ENCODE data around the gene BHLHA15. TPM values are rescaled to one million over a fixed set of nuclear protein-coding genes. Genes with fewer than 3 reads are reported as not detected.

The BHLHA15 gene
- total RNA-seq (2014; rRNA removed; shearing (Covaris generic)), result not detected in 2 replicates
- polyA plus RNA-seq (2015; cell fraction: cytosol; rRNA removed), result not detected in 2 replicates
- polyA plus RNA-seq (2015; cell fraction: nucleus; rRNA removed), result not detected in 2 replicates

DNA sequence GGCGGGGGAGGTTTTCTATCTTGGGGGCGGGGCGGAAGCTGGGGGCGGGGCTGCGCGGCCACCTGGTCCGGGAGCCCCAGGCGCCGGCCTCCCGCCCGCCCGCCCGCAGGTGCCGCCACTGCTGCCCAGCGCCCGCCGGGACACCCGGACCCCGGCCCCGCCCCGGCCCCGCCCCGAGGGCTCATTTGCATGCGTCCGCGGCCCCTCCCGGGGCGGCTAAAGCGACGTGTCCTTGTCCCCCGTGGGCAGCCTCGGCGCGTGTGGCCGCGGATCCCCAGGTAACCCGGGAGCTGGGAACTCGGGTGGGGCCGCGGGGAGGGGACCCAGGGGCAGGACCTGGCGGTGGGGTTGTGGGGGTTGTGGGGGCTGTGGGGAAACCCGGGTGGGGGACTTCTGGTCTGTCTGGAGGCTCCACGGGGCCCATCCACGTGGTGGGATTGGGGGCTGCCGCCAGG is at the start of gene BHLHA15:
TSS of gene BHLHA15 (plus strand) at position 219 of the 455 bp plus-strand sequence. CDS start 871 bp downstream, outside the sequence.
- in situ Hi-C loops (cut with HindIII; ENCODE audit: low pct_unique_long_range_greater_than_20kb, low sequenced_read_pairs), result no loop called here
- DNase-seq (ENCODE audit: low read depth, low spot score), result no peak

GRCh38 chr7:98162758-98163157 is 48.5 kb upstream of the BHLHA15 start:
- in situ Hi-C loops (cut with HindIII; ENCODE audit: low pct_unique_long_range_greater_than_20kb, low sequenced_read_pairs), result no loop called here
- DNase-seq (ENCODE audit: low read depth, low spot score), result no peak

DNA sequence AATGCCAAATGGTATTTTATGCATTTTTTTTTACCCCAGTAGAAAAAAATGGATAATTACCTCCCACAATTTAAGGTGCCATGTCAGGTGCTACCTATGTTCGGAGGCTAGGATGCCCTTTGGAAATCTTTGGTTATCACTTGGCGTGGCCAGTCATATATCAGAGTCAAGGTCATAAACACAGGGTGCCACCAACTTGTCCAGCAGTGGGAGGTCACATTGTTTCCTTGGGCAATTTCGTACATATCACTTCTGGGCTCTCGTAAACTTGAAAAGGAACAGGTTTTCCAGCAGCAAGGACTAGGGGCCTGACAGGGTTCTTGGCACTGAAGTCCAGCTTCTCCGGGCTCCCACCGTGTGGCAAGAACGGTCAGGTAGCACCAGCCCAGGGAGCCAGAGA is 48.0 kb upstream of the BHLHA15 start:
- DNase-seq (ENCODE audit: low read depth, low spot score), result no peak
- in situ Hi-C loops (cut with HindIII; ENCODE audit: low pct_unique_long_range_greater_than_20kb, low sequenced_read_pairs), result no loop called here

- in situ Hi-C loops (cut with HindIII; ENCODE audit: low pct_unique_long_range_greater_than_20kb, low sequenced_read_pairs), result no loop called here
Observed at GRCh38 chr7:98163704-98164494, 47.3 kb upstream of the BHLHA15 start.

DNA sequence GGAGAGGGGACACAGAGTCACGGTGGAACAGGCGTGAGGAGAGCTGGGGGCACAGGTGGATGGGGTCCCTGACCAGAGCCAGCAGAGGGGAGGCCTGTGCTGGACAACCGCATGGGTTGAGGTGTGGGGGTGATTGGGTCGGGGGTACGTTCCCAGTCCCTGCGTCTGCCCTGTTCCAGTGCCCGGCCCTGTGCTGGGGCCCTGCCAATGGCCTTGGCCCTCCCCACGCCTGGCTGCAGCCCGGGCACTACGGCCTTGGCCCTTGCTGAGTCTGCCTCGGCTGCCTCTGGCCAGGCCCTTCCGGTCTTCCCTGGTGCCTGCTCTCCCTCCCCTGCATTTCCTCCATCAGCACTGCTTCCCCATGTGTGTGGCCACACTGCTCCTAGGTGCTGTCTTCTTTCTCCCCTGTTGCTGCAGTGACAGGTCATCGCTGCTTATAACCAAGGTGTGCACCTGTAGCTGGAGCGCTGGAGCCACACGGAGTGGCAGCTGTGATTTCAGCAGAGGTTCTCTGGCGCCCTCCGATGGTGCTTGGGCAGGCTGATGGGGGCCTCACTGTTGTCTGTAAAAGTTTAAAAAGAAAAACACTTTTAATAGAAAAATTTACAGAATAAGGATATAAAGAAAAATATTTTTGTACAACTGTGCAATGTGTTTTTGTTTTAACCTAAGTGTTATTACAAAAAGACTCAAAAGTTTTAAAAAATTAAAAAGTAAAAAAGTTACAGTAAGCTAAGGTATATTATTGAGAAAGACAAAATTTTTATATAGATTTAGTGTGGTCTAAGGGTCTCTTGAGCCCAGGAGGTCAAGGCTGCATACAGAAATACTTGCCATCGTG is 45.2 kb upstream of the BHLHA15 start:
- in situ Hi-C loops (cut with HindIII; ENCODE audit: low pct_unique_long_range_greater_than_20kb, low sequenced_read_pairs), result no loop called here
- DNase-seq (ENCODE audit: low read depth, low spot score), result peak; percentile 56

More at GRCh38 chr7:98163704-98164494, 47.3 kb upstream of the BHLHA15 start:
- DNase-seq (ENCODE audit: low read depth, low spot score), result no peak

GRCh38 chr7:98166668-98166970 is 44.6 kb upstream of the BHLHA15 start:
- in situ Hi-C loops (cut with HindIII; ENCODE audit: low pct_unique_long_range_greater_than_20kb, low sequenced_read_pairs), result no loop called here
- peak; percentile 59 for DNase-seq (ENCODE audit: low read depth, low spot score)

DNA sequence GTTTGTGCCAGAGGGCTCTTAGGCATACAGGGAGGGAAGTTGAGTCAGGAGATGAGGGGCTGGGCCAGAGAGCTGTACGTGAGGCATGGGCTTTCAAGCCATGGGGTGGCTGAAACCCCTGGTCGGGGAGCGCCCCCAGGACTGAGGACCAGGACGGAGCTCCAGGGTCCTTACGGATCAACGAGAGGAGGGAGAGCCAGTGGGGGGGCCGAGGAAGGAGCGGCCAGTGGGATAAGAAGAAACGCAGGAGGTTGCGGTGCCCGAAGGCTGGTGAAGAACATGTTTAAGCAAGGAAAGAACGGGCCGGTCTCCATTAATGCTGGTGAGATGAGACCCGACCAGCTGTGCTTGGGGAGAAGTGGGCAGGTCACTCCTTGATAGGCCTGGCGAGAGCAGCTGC is 43.6 kb upstream of the BHLHA15 start:
- in situ Hi-C loops (cut with HindIII; ENCODE audit: low pct_unique_long_range_greater_than_20kb, low sequenced_read_pairs), result no loop called here
- no peak for DNase-seq (ENCODE audit: low read depth, low spot score)

- peak; percentile 79 for DNase-seq (ENCODE audit: low read depth, low spot score)
- in situ Hi-C loops (cut with HindIII; ENCODE audit: low pct_unique_long_range_greater_than_20kb, low sequenced_read_pairs), result no loop called here
Observed at GRCh38 chr7:98168181-98168903, 42.9 kb upstream of the BHLHA15 start.

- in situ Hi-C loops (cut with HindIII; ENCODE audit: low pct_unique_long_range_greater_than_20kb, low sequenced_read_pairs), result no loop called here
- DNase-seq (ENCODE audit: low read depth, low spot score), result no peak
Observed at GRCh38 chr7:98168904-98169621, 42.2 kb upstream of the BHLHA15 start.

GRCh38 chr7:98170966-98171365 is 40.3 kb upstream of the BHLHA15 start:
- in situ Hi-C loops (cut with HindIII; ENCODE audit: low pct_unique_long_range_greater_than_20kb, low sequenced_read_pairs), result no loop called here
- DNase-seq (ENCODE audit: low read depth, low spot score), result no peak

- in situ Hi-C loops (cut with HindIII; ENCODE audit: low pct_unique_long_range_greater_than_20kb, low sequenced_read_pairs), result no loop called here
- no peak for DNase-seq (ENCODE audit: low read depth, low spot score)
Observed at GRCh38 chr7:98171449-98171848, 39.8 kb upstream of the BHLHA15 start.

GRCh38 chr7:98174334-98175259 is 36.6 kb upstream of the BHLHA15 start:
- no peak for DNase-seq (ENCODE audit: low read depth, low spot score)
- in situ Hi-C loops (cut with HindIII; ENCODE audit: low pct_unique_long_range_greater_than_20kb, low sequenced_read_pairs), result no loop called here

DNA sequence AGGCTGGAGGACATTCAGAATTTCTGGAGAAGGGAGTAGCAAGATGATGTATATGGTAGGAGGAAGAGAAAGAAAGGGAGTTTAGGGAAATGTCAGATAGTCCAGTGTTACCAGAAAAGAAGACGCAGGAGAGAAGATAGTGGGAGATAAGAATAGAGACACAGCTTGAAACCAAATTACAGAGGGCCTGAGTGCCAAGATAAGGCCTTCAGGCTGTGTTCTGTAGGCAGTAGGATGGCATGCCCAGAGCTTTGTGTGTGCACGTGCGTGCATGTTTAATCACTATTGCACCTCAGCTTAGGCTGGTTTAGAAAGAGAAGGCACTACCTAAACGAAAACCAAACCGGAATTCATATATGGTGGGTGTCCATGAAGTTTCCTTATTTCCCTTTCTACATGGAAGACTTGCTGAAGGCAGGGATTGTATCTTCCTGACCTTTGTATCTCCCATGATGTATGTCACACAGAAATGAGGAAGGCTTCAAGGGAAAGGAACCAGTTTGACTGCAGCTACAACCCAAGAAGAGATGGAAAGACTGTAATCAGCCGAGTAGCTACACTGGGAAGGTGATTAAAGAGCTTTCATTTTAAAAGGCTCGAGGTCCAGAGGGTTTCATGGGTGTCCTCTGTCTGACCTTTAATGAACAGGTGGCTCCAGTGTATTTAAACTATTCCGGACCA is 35.8 kb upstream of the BHLHA15 start:
- DNase-seq (ENCODE audit: low read depth, low spot score), result no peak
- in situ Hi-C loops (cut with HindIII; ENCODE audit: low pct_unique_long_range_greater_than_20kb, low sequenced_read_pairs), result no loop called here

DNA sequence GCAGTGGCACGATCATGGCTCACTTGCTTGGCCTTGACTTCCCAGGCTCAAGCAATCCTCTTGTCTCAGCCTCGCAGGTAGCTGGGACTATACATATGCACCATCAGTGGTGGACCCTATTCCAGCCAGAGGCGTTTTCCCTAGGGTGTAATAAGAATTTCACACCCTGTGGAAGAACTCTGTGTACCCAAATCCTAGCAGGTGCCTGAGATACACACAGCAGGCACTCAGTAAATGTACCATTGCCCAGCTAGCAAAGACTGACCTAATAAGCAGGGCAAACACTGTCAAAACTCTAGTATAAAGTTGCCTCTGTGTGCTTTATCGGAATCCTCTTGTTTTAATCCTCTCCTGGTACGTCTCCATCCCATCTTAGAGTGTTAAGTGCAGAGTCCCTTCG is 33.7 kb upstream of the BHLHA15 start:
- in situ Hi-C loops (cut with HindIII; ENCODE audit: low pct_unique_long_range_greater_than_20kb, low sequenced_read_pairs), result no loop called here

DNA sequence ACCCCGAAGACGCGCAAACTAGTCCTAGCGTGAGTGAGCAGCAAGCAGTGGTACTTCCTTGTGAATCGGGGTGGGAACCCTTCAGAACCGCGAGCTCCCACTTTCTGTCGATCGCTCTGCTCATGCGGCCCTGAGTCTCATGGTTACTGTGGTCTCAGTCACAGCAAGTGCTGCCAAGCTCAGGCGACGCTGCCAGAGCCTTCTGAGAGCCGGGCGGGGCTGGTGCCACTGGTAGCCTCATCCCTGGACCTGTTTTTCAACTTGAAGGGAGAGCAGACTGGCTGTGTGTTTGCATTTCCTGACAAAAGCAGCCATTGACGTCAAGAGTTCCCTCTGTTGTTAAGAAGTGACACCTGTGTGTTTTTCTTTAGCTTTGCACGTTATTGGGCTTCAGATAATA is 32.9 kb upstream of the BHLHA15 start:
- DNase-seq (ENCODE audit: low read depth, low spot score), result no peak
- in situ Hi-C loops (cut with HindIII; ENCODE audit: low pct_unique_long_range_greater_than_20kb, low sequenced_read_pairs), result no loop called here

More for the DNA sequence above, 33.7 kb upstream of the BHLHA15 start:
- DNase-seq (ENCODE audit: low read depth, low spot score), result no peak

Data from SK-MEL-5 (cell line).